HepG2 (cell line): ENCODE measurements around the gene UCKL1. TPM values are rescaled to one million over a fixed set of nuclear protein-coding genes. Genes with fewer than 3 reads are reported as not detected.

ENCODE experiments used
- CEBPG ChIP-seq: IDR thresholded peaks from 2 replicates; pipeline ENCODE4 v1.6.1; 2016
- EED ChIP-seq: sonication (generic); formaldehyde crosslinking; IDR thresholded peaks from 2 replicates; pipeline ENCODE4 v1.5.0; 2020; ENCODE audit warnings: mild to moderate bottlenecking, missing genetic modification reagents
- FOSL1 ChIP-seq: sonication (generic); formaldehyde crosslinking; IDR thresholded peaks from 2 replicates; pipeline ENCODE4 v1.9.0; 2021; ENCODE audit warnings: missing genetic modification reagents, borderline replicate concordance
- HMGA1 ChIP-seq: sonication (generic); formaldehyde crosslinking; conservative IDR thresholded peaks from 2 replicates; pipeline ENCODE4 v1.4.0; 2020; ENCODE audit warnings: missing genetic modification reagents
- MEF2D ChIP-seq: sonication (generic); formaldehyde crosslinking; IDR thresholded peaks from 2 replicates; pipeline ENCODE4 v1.5.1; 2020; ENCODE audit warnings: mild to moderate bottlenecking, missing genetic modification reagents
- NFAT5 ChIP-seq: sonication (generic); formaldehyde crosslinking; IDR thresholded peaks from 2 replicates; pipeline ENCODE4 v1.4.0; 2020; ENCODE audit warnings: missing genetic modification reagents
- REPIN1 ChIP-seq: sonication (generic); formaldehyde crosslinking; IDR thresholded peaks from 2 replicates; pipeline ENCODE4 v1.8.0; 2022; ENCODE audit warnings: missing genetic modification reagents, low read depth, mild to moderate bottlenecking, borderline replicate concordance
- SAFB2 ChIP-seq: sonication (generic); formaldehyde crosslinking; IDR thresholded peaks from 2 replicates; pipeline ENCODE4 v1.5.1; 2020; ENCODE audit warnings: missing genetic modification reagents, low read depth, mild to moderate bottlenecking, borderline replicate concordance
- SMAD9 ChIP-seq: sonication (generic); formaldehyde crosslinking; IDR thresholded peaks from 2 replicates; pipeline ENCODE4 v1.5.1; 2020; ENCODE audit warnings: mild to moderate bottlenecking, missing genetic modification reagents
- TFDP1 ChIP-seq: IDR thresholded peaks from 2 replicates; pipeline ENCODE4 v1.6.1; 2016; ENCODE audit warnings: missing compliant biosample characterization, missing genetic modification reagents, borderline replicate concordance
- ZKSCAN8 ChIP-seq: IDR thresholded peaks from 2 replicates; pipeline ENCODE4 v1.6.1; 2016; ENCODE audit warnings: borderline replicate concordance, missing genetic modification reagents, missing compliant biosample characterization
- ZNF503 ChIP-seq: sonication (generic); formaldehyde crosslinking; IDR thresholded peaks from 2 replicates; pipeline ENCODE4 v1.4.0; 2020; ENCODE audit warnings: missing genetic modification reagents
- polyA plus RNA-seq, 8 experiments: library from polyadenylated mRNA; depleted of rRNA in 3 of 8; stranded (reverse) in 7 of 8; unstranded in 1 of 8; fragments of >200 nt; fragmentation: Illumina TruSeq in 4 of 8; extraction: Trizol in 4 of 8; gene quantifications; 2 replicates each; pipeline versions ENCODE4 v1.2.1 to v1.2.3, GENCODE V29; 2011 to 2016; ENCODE audit warnings: low read depth in 4 of 8, missing spikeins in 1 of 8, mixed read lengths in 1 of 8; ENCODE audit not compliant: insufficient read depth in 1 of 8
- total RNA-seq, 5 experiments: library from RNA; depleted of rRNA; stranded (reverse); fragments of >200 nt; fragmentation: Illumina TruSeq; extraction: Trizol; gene quantifications; 2 replicates each; pipeline ENCODE4 v1.2.3, GENCODE V29; 2016; ENCODE audit warnings: low read depth in 1 of 5
- TF ChIP-seq, protein P1 (sequence below): sonication (generic); formaldehyde crosslinking; IDR thresholded peaks from 2 replicates; pipeline ENCODE4 v1.8.0; 2022; ENCODE audit warnings: missing genetic modification reagents, mild to moderate bottlenecking, borderline replicate concordance
- TF ChIP-seq, protein P2 (sequence below): sonication (generic); formaldehyde crosslinking; IDR thresholded peaks from 2 replicates; pipeline ENCODE4 v1.9.0; 2022; ENCODE audit warnings: missing genetic modification reagents, mild to moderate bottlenecking, borderline replicate concordance
- TF ChIP-seq, protein P3 (sequence below): sonication (generic); formaldehyde crosslinking; IDR thresholded peaks from 2 replicates; pipeline ENCODE4 v1.4.0; 2020; ENCODE audit warnings: missing genetic modification reagents

UCKL1 gene
- total and polyA plus RNA-seq, 2 of the 13 experiments (the other 11 are each of a cell fraction or from before 2014, with no cell fraction given): 50.2 to 126 TPM

DNA sequence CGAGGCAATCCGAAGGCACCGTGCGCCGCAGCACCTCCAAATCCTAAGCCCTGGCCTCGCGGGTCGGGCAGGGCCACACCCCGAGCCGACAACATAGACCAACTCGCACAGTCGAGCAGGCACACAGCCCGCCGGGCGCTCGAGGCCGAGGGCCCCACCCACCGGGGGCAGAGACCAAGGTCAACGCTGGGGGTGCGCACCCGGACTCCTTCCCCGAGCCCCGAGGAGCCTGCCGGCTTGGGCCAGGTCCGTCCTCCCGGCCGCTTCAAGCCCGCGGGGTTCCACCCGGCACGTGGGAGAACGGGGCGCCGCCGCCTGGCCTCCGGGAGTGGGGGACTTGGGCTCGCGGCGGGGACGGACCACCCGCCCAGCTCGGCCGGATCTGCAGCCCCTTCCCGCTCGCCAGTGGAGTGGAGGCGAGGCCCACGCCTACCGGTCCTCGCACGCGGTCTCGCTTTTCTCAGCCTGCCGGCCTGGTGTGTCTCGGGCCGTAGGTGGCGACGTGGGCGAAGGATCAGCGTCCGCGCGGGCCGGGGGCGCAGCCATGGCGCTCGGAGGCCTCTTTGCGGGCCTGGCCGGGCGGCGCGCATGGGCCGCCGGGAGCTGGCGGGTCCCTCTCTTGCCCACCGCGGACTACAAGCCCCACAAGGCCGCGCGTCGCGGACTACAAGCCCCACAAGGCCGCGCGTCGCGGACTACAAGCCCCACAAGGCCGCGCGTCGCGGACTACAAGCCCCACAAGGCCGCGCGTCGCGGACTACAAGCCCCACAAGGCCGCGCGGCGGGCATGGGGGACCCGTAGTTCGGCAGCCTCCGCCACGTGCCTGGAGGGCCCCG lies at the start of gene UCKL1 (continued):
- TF ChIP-seq NFAT5 (peak; percentile 97), TFDP1 (CRISPR knock-in tag) (peak; percentile 92), HMGA1 (CRISPR knock-in tag) (no peak), CEBPG (peak; percentile 42), SAFB2 (CRISPR knock-in tag) (peak; percentile 99), SMAD9 (CRISPR knock-in tag) (peak; percentile 24; the same call in 1 of the 2 replicates), FOSL1 (0 out of 2 replicates have a peak, but pooled peaks have one; percentile 61), REPIN1 (CRISPR knock-in tag) (peak; percentile 96), MEF2D (CRISPR knock-in tag) (peak; percentile 61; the same call in 1 of the 2 replicates), ZKSCAN8 (CRISPR knock-in tag) (peak; percentile 82), EED (CRISPR knock-in tag) (peak; percentile 100), ZNF503 (CRISPR knock-in tag) (peak; percentile 94)
- TF ChIP-seq, protein P1, sequence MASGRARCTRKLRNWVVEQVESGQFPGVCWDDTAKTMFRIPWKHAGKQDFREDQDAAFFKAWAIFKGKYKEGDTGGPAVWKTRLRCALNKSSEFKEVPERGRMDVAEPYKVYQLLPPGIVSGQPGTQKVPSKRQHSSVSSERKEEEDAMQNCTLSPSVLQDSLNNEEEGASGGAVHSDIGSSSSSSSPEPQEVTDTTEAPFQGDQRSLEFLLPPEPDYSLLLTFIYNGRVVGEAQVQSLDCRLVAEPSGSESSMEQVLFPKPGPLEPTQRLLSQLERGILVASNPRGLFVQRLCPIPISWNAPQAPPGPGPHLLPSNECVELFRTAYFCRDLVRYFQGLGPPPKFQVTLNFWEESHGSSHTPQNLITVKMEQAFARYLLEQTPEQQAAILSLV (CRISPR knock-in tag): peak; percentile 100
- TF ChIP-seq, protein P2, sequence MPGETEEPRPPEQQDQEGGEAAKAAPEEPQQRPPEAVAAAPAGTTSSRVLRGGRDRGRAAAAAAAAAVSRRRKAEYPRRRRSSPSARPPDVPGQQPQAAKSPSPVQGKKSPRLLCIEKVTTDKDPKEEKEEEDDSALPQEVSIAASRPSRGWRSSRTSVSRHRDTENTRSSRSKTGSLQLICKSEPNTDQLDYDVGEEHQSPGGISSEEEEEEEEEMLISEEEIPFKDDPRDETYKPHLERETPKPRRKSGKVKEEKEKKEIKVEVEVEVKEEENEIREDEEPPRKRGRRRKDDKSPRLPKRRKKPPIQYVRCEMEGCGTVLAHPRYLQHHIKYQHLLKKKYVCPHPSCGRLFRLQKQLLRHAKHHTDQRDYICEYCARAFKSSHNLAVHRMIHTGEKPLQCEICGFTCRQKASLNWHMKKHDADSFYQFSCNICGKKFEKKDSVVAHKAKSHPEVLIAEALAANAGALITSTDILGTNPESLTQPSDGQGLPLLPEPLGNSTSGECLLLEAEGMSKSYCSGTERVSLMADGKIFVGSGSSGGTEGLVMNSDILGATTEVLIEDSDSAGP (CRISPR knock-in tag): peak; percentile 98
- TF ChIP-seq, protein P3, sequence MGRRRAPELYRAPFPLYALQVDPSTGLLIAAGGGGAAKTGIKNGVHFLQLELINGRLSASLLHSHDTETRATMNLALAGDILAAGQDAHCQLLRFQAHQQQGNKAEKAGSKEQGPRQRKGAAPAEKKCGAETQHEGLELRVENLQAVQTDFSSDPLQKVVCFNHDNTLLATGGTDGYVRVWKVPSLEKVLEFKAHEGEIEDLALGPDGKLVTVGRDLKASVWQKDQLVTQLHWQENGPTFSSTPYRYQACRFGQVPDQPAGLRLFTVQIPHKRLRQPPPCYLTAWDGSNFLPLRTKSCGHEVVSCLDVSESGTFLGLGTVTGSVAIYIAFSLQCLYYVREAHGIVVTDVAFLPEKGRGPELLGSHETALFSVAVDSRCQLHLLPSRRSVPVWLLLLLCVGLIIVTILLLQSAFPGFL (CRISPR knock-in tag): peak; percentile 85; the same call in 1 of the 2 replicates
